Activated CD8-positive, alpha-beta memory T cell treated with anti-CD3 and anti-CD28 coated beads, Interleukin-2, amount 50 U/mL, for 4 hours (primary cell): ENCODE measurements around the gene SERPINI1.

Source experiments
- DNase-seq: peaks from one replicate; pipeline ENCODE4 v3.0.0-alpha.2; 2020

The SERPINI1 gene

DNA sequence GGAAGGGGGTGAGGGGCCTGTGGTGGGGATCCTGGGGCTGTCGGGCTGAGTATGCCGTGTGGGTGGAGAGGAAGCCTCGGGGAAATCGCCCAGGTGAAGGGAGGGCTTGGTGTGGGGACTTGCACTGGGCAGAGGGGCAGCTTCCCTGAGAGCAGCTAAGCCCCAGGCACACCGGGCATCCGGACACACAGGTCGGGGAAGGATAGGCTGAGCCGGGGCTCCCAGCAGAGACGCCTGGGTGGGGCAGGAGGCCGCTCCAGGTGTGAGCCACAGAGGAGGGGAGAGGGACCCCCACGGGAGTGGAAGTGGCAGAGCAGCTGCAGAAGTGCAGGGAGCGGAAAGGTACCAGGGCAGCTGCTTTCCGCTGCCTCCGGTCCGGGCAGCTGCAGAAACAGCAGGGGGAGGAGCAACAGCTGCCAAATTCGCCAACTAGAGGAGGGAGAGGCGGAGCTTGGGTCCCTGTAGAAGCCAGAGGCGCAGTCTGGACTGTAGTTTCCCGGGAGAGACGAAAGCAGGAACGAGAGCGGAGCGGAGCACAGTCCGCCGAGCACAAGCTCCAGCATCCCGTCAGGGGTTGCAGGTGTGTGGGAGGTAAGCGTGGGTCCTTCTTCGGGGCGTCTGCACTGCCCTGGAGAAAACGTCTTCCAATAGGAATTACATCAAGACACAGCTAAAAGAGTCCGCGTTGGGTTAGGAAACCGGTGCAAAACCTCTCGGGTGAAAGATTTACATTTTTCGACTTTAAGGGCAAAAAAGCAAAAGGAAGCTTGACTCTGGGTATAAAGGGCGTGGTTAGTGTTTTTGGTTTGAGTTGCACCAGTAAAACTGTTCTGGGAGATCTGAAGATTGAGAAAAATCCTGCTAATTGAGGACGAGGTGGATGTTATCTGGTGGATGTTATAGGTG lies at the start of gene SERPINI1:
TSS of gene SERPINI1 (plus strand) at position 489 of the 906 bp plus-strand sequence. CDS start 53,408 bp downstream, outside the sequence.
- peak; percentile 69 for DNase-seq

GRCh38 chr3:167691366-167691765 lies 44.2 kb upstream of the SERPINI1 start:
- no peak for DNase-seq

DNA sequence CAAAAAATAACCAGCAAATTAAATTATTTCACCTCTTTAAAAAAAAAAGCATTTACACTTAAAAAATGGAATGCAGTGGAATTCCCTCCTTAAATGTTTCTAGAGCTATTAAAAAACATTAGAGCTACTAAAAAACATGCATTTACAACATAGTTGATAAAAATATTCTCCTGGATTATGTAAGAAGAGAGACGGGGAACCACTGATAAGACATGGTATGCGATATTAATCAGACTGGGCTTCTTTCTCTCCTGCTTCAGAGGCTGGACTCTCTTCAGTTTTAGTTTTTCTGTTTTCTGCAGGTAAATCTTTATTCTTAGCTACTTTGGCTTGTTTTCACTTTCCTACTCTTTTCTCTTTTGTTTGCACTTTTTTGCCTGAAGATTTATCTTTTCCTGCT lies 41.4 kb upstream of the SERPINI1 start:
- no peak for DNase-seq

GRCh38 chr3:167700046-167700445 lies 35.5 kb upstream of the SERPINI1 start:
- DNase-seq: no peak

DNA sequence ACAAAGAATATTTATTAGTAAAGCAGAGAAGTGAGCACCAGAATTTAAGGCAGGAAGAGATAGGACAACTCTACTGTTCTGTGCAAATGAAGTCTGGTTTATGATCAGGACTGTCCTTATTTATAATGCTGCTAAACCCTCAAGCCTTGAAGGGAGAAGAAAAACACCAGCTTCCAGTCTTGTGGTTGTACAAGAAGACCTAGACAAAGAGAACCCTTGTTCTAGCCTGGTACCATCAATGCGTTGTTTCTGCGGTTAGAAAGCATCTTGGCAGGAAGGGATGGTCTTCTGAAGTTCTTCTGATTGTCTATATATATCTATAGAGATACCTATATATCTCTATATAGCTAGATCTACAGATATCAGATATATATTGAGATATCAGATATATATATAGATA lies 34.6 kb upstream of the SERPINI1 start:
- no peak for DNase-seq

GRCh38 chr3:167705840-167706239 lies 29.7 kb upstream of the SERPINI1 start:
- no peak for DNase-seq

DNA sequence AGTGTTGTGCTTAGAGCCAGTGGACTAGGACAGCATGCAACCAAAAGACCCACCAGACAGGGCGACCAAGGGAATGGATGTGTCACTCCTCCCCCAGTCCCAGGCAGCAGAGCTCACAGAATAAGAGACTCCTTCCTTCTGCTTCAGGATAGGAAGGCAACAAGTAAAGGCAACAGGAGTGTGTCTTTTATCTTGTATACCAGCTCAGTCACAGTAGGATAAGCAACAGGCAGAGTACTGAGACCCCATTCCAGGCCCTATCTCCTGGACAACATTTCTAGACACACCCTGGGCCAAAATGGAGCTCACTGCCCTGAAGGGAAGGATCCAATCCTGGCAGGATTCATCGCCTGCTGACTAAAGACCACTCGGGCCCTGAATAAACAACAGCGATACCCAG lies 25.8 kb upstream of the SERPINI1 start:
- DNase-seq: no peak

DNA sequence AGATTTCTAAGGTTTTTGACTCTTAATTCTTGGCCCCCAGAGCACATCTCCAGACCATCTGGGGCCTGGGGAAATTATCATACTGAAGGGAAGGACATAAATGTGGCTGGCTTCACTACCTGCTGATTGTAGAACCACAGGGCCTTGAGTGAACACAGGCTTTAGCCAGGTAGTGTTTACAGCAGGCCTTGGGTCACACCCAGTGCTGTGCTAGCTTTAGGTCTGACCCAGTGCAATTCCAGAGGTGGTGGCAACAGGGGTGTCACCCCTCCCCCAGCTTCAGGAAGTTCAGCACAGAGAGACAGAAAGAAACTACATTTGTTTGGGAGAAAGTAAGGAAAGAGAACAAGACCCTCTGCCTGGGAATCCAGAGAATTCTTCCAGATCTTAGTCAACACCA lies 25.0 kb upstream of the SERPINI1 start:
- DNase-seq: no peak

DNA sequence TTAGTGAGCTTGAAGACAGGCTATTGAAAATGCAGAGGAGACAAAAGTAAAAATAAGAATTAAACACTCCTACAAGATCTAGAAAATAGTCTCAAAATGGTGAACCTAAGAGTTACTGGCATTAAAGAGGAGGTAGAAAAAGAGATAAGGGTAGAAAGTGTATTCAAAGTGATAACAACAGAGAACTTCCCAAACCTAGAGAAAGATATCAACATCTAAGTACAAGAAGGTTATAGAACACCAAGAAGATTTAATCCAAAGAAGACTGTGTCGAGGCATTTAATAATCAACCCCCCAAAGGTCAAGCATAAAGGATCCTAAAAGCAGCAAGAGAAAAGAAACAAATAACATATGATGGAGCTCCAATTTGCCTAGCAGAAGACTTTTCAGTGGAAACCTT lies 24.1 kb upstream of the SERPINI1 start:
- DNase-seq: no peak

DNA sequence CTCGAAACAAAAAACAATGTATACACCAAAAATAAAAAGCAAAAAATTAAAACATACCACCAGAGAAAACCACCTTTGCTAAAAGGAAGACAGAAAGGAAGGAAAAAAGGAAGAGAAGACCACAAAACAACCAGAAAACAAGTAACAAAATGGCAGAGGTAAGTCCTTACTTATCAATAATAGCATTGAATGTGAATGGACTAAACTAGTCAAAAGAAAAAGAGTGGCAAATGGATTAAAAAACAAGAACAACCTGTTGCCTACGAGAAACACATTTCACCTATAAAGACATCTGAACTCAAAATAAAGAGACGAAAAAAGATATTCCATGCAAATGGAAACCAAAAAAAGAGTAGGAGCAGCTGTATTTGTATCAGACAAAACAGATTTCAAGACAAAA lies 23.1 kb upstream of the SERPINI1 start:
- DNase-seq: no peak

DNA sequence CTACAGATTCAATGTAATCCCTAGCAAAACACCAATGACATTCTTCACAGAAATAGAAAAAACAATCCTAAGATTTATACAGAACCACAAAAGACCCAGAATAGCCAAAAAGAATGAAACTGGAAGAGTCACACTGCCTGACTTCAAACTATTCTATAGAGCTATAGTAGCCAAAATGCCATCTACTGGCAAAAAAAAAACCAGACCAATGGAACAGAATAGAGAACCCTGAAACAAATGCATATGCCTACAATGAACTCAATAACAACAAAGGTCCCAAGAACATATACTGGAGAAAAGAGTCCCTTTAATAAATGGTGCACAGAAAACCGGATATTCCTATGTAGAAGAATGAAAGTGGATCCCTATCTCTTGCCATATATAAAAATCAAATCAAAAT lies 20.6 kb upstream of the SERPINI1 start:
- DNase-seq: no peak

DNA sequence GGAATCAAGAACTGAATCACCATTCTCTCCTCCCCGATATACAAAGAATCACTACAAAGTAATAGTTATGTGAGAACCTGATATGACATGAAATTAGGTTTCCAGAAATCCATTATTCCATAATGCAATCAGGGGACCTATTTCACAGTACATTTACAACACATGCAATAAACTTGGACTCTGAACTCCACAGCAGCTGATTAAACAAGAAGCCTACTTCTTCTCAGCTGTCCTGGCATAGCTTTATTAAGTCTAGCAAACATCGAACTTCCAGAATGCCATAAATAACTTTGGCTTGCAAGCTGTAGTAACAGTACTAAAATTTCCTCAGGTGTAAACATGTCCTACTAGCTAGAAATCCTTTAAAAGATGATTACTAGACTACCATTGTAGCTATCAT lies 18.6 kb upstream of the SERPINI1 start:
- DNase-seq: no peak

GRCh38 chr3:167718582-167718981 lies 16.9 kb upstream of the SERPINI1 start:
- no peak for DNase-seq

- DNase-seq: no peak
Measured at GRCh38 chr3:167723025-167723512, 12.5 kb upstream of the SERPINI1 start.

GRCh38 chr3:167723872-167724271 lies 11.6 kb upstream of the SERPINI1 start:
- DNase-seq: no peak

GRCh38 chr3:167728176-167728575 lies 7.3 kb upstream of the SERPINI1 start:
- DNase-seq: no peak

GRCh38 chr3:167728632-167729323 lies 6.7 kb upstream of the SERPINI1 start:
- DNase-seq: no peak

- DNase-seq: no peak
Measured at GRCh38 chr3:167729591-167729990, 5.9 kb upstream of the SERPINI1 start.

GRCh38 chr3:167731393-167731792 lies 4.1 kb upstream of the SERPINI1 start:
- no peak for DNase-seq

GRCh38 chr3:167732313-167733065 lies 3.0 kb upstream of the SERPINI1 start:
- no peak for DNase-seq

GRCh38 chr3:167733961-167734497 lies 1.5 kb upstream of the SERPINI1 start:
- DNase-seq: no peak

DNA sequence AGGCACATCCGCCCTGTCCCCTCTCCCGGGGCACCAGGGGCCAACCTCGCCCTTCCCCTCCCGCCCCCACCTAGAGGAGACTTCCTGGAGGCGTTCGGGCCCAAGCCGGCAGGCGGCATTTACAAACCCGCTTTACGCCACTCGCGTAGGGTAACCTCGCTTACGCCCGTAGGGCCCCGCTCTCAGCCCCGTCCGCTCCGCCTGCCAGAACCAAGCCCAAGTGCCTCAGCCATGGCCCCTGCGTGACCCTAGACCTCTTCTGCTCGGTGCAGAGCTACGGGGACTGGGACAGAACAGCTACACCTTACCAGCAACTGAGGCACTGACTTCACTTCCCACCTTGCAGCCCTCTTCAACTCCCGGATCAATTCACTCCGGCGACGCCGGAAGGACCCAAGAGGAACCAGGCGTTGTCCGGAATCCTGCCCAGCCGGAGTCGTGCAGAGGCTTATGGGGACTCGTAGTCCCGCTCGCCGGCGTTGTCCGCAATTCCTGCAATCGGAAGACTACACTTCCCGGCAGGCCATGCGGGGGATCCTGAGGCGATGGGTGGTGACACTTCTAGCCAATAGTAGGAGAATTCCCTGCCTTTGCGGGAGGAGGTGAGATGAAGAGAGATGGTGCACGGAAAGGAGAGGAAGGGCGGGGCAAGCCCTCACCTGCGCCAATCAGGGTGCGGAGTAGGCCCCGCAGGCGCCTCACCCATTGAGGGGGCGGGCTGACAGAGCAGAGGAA lies 856 bp upstream of the SERPINI1 start, which contains the start of gene PDCD10:
TSS of gene PDCD10 (minus strand) at position 395 of the 735 bp plus-strand sequence. CDS start 14,735 bp downstream, outside the sequence.
- peak; percentile 96 for DNase-seq
